ENCODE results near the gene DNAJC22.

The DNAJC22 gene

DNA sequence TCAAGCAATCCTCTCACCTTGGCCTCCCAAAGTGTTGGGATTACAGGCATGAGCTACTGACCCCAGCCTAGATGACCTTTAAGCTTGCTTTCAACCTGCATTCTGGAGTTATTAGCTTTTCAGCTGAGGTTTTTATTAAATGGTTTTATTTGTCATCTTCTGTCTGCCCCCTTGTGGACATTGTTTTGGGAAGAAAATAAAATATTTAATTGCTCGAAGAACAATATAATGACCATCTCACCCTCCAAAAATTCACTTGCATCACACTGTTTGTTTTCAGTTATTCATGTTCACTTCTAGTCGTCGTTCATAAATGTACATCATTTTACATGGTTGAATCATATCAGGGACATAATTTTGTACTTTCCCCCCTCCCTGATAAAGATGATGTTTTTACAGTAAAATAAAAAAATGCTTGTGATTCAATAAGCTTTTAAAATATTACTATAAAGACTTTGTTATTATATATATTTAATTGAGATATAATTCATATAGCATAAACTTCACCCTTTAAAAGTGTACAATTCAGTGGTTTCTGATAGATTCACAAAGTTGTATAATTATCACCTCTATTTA, 10.5 kb downstream of the DNAJC22 start:
- Histone ChIP-seq H2AFZ (ENCODE audit: low read length) (no peak overlapping the region), H3K4me1 (ENCODE audit: control insufficient read depth in 2 of 2, insufficient read depth in 1 of 2, low read depth in 1 of 2, low read length in 2 of 2) (no peaks in the 10 kb centered on the region), H2AK5ac (ENCODE audit: low read depth, low read length) (no peak overlapping the region), H2BK15ac (ENCODE audit: low read length) (no peak overlapping the region), H3K27ac (replicated peaks; ENCODE audit: low read length) (no peak overlapping the region), H3K9me3 (replicated peaks in 1 of 2; ENCODE audit: control insufficient read depth in 2 of 2, insufficient read depth in 1 of 2, low read depth in 1 of 2, low read length in 2 of 2) (no peaks in the 10 kb centered on the region), H3K36me3 (replicated peaks in 1 of 2; ENCODE audit: control insufficient read depth in 2 of 2, insufficient read depth in 2 of 2, low read length in 2 of 2) (no peaks in the 10 kb centered on the region), H3K23ac (ENCODE audit: low read depth, low read length, poor library complexity) (no peak overlapping the region), H3K9ac (ENCODE audit: low read depth, low read length, poor library complexity) (no peak overlapping the region), H4K8ac (ENCODE audit: low read depth, low read length) (no peak overlapping the region), H3K14ac (ENCODE audit: low read length) (no peak overlapping the region), H2BK5ac (ENCODE audit: low read length) (no peak overlapping the region), H3K79me1 (ENCODE audit: low read depth, low read length) (no peaks in the 10 kb centered on the region), H3K4me2 (ENCODE audit: insufficient read depth, low read length, poor library complexity, severe bottlenecking) (no peak overlapping the region), H3K4ac (ENCODE audit: low read length) (no peak overlapping the region), H3K27me3 (ENCODE audit: control insufficient read depth in 3 of 3, insufficient read depth in 3 of 3, low read depth in 1 of 3, low read length in 3 of 3) (no peaks in the 10 kb centered on the region), H2BK120ac (ENCODE audit: low read depth, low read length) (no peak overlapping the region), H2BK12ac (ENCODE audit: low read length) (no peak overlapping the region), H4K91ac (ENCODE audit: low read depth, low read length, poor library complexity) (no peak overlapping the region), H3K18ac (ENCODE audit: low read length) (no peak overlapping the region), H3K4me3 (ENCODE audit: low read length in 2 of 2) (no peak overlapping the region)
- no peak for DNase-seq (ENCODE audit: low spot score)
- no CpG with 5 or more reads among the region's 3 CpGs for WGBS, 2 donors (ENCODE audit: extremely low coverage in 2 of 2, insufficient read length in 2 of 2, insufficient replicate concordance in 1 of 2)

DNA sequence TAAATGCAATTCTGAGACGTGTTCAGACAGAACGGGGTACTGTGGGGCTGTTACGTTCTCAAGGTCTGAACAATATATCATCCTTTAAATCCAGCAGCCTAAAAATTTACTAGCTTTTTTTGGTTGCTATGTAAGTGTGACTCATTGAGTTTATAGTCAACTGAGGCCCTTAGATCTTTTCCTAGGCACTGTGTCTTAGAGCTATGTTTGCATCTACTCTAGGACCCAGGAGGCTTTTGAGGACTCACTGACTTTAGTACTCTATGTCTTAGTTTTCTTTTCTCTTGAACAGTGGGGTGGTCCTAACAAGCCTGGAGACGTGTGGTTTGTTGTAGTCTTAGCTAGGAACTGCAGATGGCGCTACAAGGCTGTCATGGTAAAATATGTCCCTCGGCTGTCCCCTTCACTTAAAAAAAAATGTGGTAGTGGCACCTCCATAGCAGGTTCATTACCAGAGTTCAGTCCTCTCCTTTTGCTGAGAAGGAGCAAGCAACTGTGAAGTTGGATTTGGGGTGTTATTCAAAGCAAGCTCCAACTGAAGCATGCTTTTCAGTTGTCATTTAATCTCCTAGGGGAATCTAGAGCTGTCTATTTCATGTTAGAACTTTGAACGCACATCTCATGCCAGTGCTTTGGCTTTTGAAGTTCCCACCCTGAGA, 11.9 kb downstream of the DNAJC22 start:
- H3K79me1 ChIP-seq (ENCODE audit: low read depth, low read length), result no peaks in the 10 kb centered on the region
- WGBS, 2 donors (ENCODE audit: extremely low coverage in 2 of 2, insufficient read length in 2 of 2, insufficient replicate concordance in 1 of 2), result no CpG with 5 or more reads among the region's 7 CpGs

DNA sequence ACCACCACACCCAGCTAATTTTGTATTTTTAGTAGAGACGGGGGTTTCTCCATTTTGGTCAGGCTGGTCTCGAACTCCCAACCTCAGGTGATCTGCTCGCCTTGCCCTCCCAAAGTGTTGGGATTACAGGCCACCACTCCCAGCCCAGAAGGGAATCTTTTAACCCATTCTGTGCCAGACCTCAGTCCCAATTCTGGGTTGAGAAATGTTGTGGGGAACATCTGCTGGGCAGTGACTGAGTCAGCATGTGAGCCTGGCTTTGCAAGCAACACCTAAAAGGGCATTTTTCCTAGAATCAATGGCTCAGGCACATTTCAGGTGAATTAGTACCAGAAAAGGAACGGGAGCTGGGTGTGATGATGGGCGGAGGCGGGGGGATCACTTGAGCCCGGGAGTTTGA, 13.0 kb downstream of the DNAJC22 start:
- Histone ChIP-seq H2AFZ (ENCODE audit: low read length) (no peak overlapping the region), H4K91ac (ENCODE audit: low read depth, low read length, poor library complexity) (no peak overlapping the region), H2BK15ac (ENCODE audit: low read length) (no peak overlapping the region), H3K4me2 (ENCODE audit: insufficient read depth, low read length, poor library complexity, severe bottlenecking) (no peak overlapping the region), H2BK5ac (ENCODE audit: low read length) (no peak overlapping the region), H2AK5ac (ENCODE audit: low read depth, low read length) (no peak overlapping the region), H2BK12ac (ENCODE audit: low read length) (no peak overlapping the region), H3K27ac (replicated peaks; ENCODE audit: low read length) (no peak overlapping the region), H3K4me1 (ENCODE audit: control insufficient read depth in 2 of 2, insufficient read depth in 1 of 2, low read depth in 1 of 2, low read length in 2 of 2) (no peaks in the 10 kb centered on the region), H3K36me3 (replicated peaks in 1 of 2; ENCODE audit: control insufficient read depth in 2 of 2, insufficient read depth in 2 of 2, low read length in 2 of 2) (no peaks in the 10 kb centered on the region), H3K4me3 (ENCODE audit: low read length in 2 of 2) (no peak overlapping the region), H3K14ac (ENCODE audit: low read length) (no peak overlapping the region), H3K4ac (ENCODE audit: low read length) (no peak overlapping the region), H3K27me3 (ENCODE audit: control insufficient read depth in 3 of 3, insufficient read depth in 3 of 3, low read depth in 1 of 3, low read length in 3 of 3) (no peaks in the 10 kb centered on the region), H3K9ac (ENCODE audit: low read depth, low read length, poor library complexity) (no peak overlapping the region), H2BK120ac (ENCODE audit: low read depth, low read length) (no peak overlapping the region), H3K79me1 (ENCODE audit: low read depth, low read length) (no peaks in the 10 kb centered on the region), H3K18ac (ENCODE audit: low read length) (no peak overlapping the region), H3K23ac (ENCODE audit: low read depth, low read length, poor library complexity) (no peak overlapping the region), H4K8ac (ENCODE audit: low read depth, low read length) (no peak overlapping the region), H3K9me3 (replicated peaks in 1 of 2; ENCODE audit: control insufficient read depth in 2 of 2, insufficient read depth in 1 of 2, low read depth in 1 of 2, low read length in 2 of 2) (no peaks in the 10 kb centered on the region)
- no peak for DNase-seq (ENCODE audit: low spot score)
- WGBS, 2 donors (ENCODE audit: extremely low coverage in 2 of 2, insufficient read length in 2 of 2, insufficient replicate concordance in 1 of 2), result no CpG with 5 or more reads among the region's 7 CpGs

More for the DNA sequence above, 11.9 kb downstream of the DNAJC22 start:
- DNase-seq (ENCODE audit: low spot score), result peak; percentile 79
- Histone ChIP-seq H4K8ac (ENCODE audit: low read depth, low read length) (no peak overlapping the region), H2BK5ac (ENCODE audit: low read length) (no peak overlapping the region), H3K36me3 (replicated peaks in 1 of 2; ENCODE audit: control insufficient read depth in 2 of 2, insufficient read depth in 2 of 2, low read length in 2 of 2) (no peaks in the 10 kb centered on the region), H3K23ac (ENCODE audit: low read depth, low read length, poor library complexity) (no peak overlapping the region), H3K9ac (ENCODE audit: low read depth, low read length, poor library complexity) (no peak overlapping the region), H3K9me3 (replicated peaks in 1 of 2; ENCODE audit: control insufficient read depth in 2 of 2, insufficient read depth in 1 of 2, low read depth in 1 of 2, low read length in 2 of 2) (no peaks in the 10 kb centered on the region), H2BK15ac (ENCODE audit: low read length) (no peak overlapping the region), H2BK120ac (ENCODE audit: low read depth, low read length) (no peak overlapping the region), H2AFZ (ENCODE audit: low read length) (peak overlapping the region; percentile 57), H3K4me2 (ENCODE audit: insufficient read depth, low read length, poor library complexity, severe bottlenecking) (no peak overlapping the region), H3K14ac (ENCODE audit: low read length) (no peak overlapping the region), H2BK12ac (ENCODE audit: low read length) (no peak overlapping the region), H3K27me3 (ENCODE audit: control insufficient read depth in 3 of 3, insufficient read depth in 3 of 3, low read depth in 1 of 3, low read length in 3 of 3) (no peaks in the 10 kb centered on the region), H4K91ac (ENCODE audit: low read depth, low read length, poor library complexity) (no peak overlapping the region), H3K18ac (ENCODE audit: low read length) (no peak overlapping the region), H2AK5ac (ENCODE audit: low read depth, low read length) (no peak overlapping the region), H3K27ac (replicated peaks; ENCODE audit: low read length) (no peak overlapping the region), H3K4ac (ENCODE audit: low read length) (no peak overlapping the region), H3K4me1 (ENCODE audit: control insufficient read depth in 2 of 2, insufficient read depth in 1 of 2, low read depth in 1 of 2, low read length in 2 of 2) (no peaks in the 10 kb centered on the region), H3K4me3 (ENCODE audit: low read length in 2 of 2) (no peak overlapping the region)

DNA sequence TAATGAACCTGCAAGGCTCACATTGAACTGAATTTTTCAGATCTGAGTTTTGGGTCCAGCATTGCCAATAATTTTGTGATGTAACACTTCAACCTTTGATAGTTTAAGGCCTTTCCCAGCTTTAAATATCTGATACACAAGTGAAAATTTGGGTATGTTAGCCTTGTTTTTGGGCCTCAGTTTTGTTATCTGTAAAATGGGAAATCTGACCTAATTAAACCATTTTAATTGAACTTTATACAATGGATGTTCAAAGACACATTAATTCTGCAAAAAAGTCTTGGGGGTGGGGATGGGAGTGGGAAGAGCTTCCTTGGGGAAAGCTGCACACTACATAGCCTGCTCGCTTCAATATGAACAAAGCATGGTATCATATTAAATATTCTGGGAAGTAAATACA, 15.4 kb downstream of the DNAJC22 start:
- Histone ChIP-seq H2AFZ (ENCODE audit: low read length) (no peak overlapping the region), H3K9ac (ENCODE audit: low read depth, low read length, poor library complexity) (no peak overlapping the region), H3K23ac (ENCODE audit: low read depth, low read length, poor library complexity) (no peak overlapping the region), H3K79me1 (ENCODE audit: low read depth, low read length) (no peaks in the 10 kb centered on the region), H3K4me2 (ENCODE audit: insufficient read depth, low read length, poor library complexity, severe bottlenecking) (no peak overlapping the region), H2AK5ac (ENCODE audit: low read depth, low read length) (no peak overlapping the region), H3K9me3 (replicated peaks in 1 of 2; ENCODE audit: control insufficient read depth in 2 of 2, insufficient read depth in 1 of 2, low read depth in 1 of 2, low read length in 2 of 2) (no peaks in the 10 kb centered on the region), H3K36me3 (replicated peaks in 1 of 2; ENCODE audit: control insufficient read depth in 2 of 2, insufficient read depth in 2 of 2, low read length in 2 of 2) (no peaks in the 10 kb centered on the region), H3K4me3 (ENCODE audit: low read length in 2 of 2) (no peak overlapping the region), H3K27me3 (ENCODE audit: control insufficient read depth in 3 of 3, insufficient read depth in 3 of 3, low read depth in 1 of 3, low read length in 3 of 3) (no peaks in the 10 kb centered on the region), H2BK120ac (ENCODE audit: low read depth, low read length) (no peak overlapping the region), H3K27ac (replicated peaks; ENCODE audit: low read length) (no peak overlapping the region), H4K8ac (ENCODE audit: low read depth, low read length) (no peak overlapping the region), H3K18ac (ENCODE audit: low read length) (no peak overlapping the region), H3K14ac (ENCODE audit: low read length) (no peak overlapping the region), H2BK12ac (ENCODE audit: low read length) (no peak overlapping the region), H3K4me1 (ENCODE audit: control insufficient read depth in 2 of 2, insufficient read depth in 1 of 2, low read depth in 1 of 2, low read length in 2 of 2) (no peaks in the 10 kb centered on the region), H2BK15ac (ENCODE audit: low read length) (no peak overlapping the region), H3K4ac (ENCODE audit: low read length) (no peak overlapping the region), H4K91ac (ENCODE audit: low read depth, low read length, poor library complexity) (no peak overlapping the region), H2BK5ac (ENCODE audit: low read length) (no peak overlapping the region)
- DNase-seq (ENCODE audit: low spot score), result no peak
- WGBS, 2 donors (ENCODE audit: extremely low coverage in 2 of 2, insufficient read length in 2 of 2, insufficient replicate concordance in 1 of 2), result no CpG with 5 or more reads among the region's 1 CpG

Measured in neuronal stem cell (in vitro differentiated cells).